ENCODE results near the gene TGFBR3. TPM values are rescaled to one million over a fixed set of nuclear protein-coding genes. Genes with fewer than 3 reads are reported as not detected.
A peak's percentile ranks its signal among the peaks of the same experiment; 100 is the strongest.

TGFBR3 gene
- total and polyA plus RNA-seq, 2 of the 13 experiments (the other 11 are each of a cell fraction or from before 2014, with no cell fraction given) = 76.5 to 195 TPM

- TF ChIP-seq ZNF451 (CRISPR knock-in tag; IDR thresholded peaks at IDR 0.05) (no peak), MAFK (conservative IDR thresholded peaks at IDR 0.05 in 1 of 2, IDR thresholded peaks at IDR 0.05 in 1 of 2; ENCODE audit: low read length in 2 of 2) (peak; percentile 25 to 33; a peak in 1 of 4 replicates)
These were observed 39.9 kb upstream of the TGFBR3 start (continued) for GRCh38 chr1:91925644-91926435.

GRCh38 chr1:91924146-91924545, 38.2 kb upstream of the TGFBR3 start:
- BruUV-seq (replicated peaks) = no TSS peak
- H3K9me3 ChIP-seq (ENCODE audit: low read length) = no peaks in the 10 kb centered on the region
- TF ChIP-seq NFYB (CRISPR knock-in tag; IDR thresholded peaks at IDR 0.05) = no peak
- no peak for TF ChIP-seq PAX8 (CRISPR knock-in tag; IDR thresholded peaks at IDR 0.05; ENCODE audit: borderline replicate concordance)
- TF ChIP-seq TBP (CRISPR knock-in tag; IDR thresholded peaks at IDR 0.05) = no peak
- no peak for TF ChIP-seq MBD4 (IDR thresholded peaks at IDR 0.05; ENCODE audit: borderline replicate concordance, low read length)
- TF ChIP-seq NFE2L1 (CRISPR knock-in tag; IDR thresholded peaks at IDR 0.05; ENCODE audit: borderline replicate concordance) = no peak
- TF ChIP-seq ZBTB8A (CRISPR knock-in tag; IDR thresholded peaks at IDR 0.05; ENCODE audit: borderline replicate concordance, low read depth) = no peak
- no peaks in the 10 kb centered on the region for H3K27me3 ChIP-seq (ENCODE audit: control insufficient read depth in 1 of 2, insufficient read depth in 2 of 2, low read length in 2 of 2)
- H3K4me1 ChIP-seq (ENCODE audit: insufficient read depth, low read length) = peaks cover 11% of the 10 kb centered on the region
- in situ Hi-C loops (cut with HindIII; ENCODE audit: extremely low pct_ligation_motif_present, low pct_unique_long_range_greater_than_20kb) (loop anchor here (10.0 kb wide), 1 partner anchor 309 kb away; no protein-coding TSS in a partner anchor), intact Hi-C loops (cut with micrococcal nuclease; ENCODE audit: unreplicated experiment) (loop anchor here (10.0 kb wide), 2 partner anchors 369 to 371 kb away; partner anchors contain the start of genes GLMN and RPAP2)
- WGBS (ENCODE audit: low lambda C conversion rate) = 41% methylated on average over 2 of the region's 2 CpGs
- DNase-seq (ENCODE audit: low spot score) = no peak
- H3K27ac ChIP-seq (ENCODE audit: extremely low read length, insufficient read depth, low read length) = no peak overlapping the region
- H3K36me3 ChIP-seq (replicated peaks in 1 of 2; ENCODE audit: control insufficient read depth in 1 of 2, insufficient read depth in 2 of 2, low read length in 2 of 2) = no peaks in the 10 kb centered on the region
- H4K20me1 ChIP-seq (ENCODE audit: insufficient read depth, low read length) = no peaks in the 10 kb centered on the region
- FAIRE-seq = no peak
- ChIA-PET CTCF (ENCODE audit: low intra/inter-chr PET ratio, low total read pairs) (no interaction called here), POLR2A (no interaction called here)
- H3K4me3 ChIP-seq (replicated peaks in 1 of 3; ENCODE audit: insufficient read depth in 1 of 3, low read depth in 2 of 3, low read length in 3 of 3) = no peak overlapping the region
- no peak overlapping the region for H3K9ac ChIP-seq (ENCODE audit: insufficient read depth, low read depth, low read length)
- H2AFZ ChIP-seq (ENCODE audit: low read length) = no peak overlapping the region
- no peaks in the 10 kb centered on the region for H3K79me2 ChIP-seq (ENCODE audit: insufficient read depth, low read length)
- H3K4me2 ChIP-seq (ENCODE audit: low read depth, low read length) = no peak overlapping the region
- ATAC-seq = no peak
